ENCODE results near the gene KNSTRN.
A peak's percentile ranks its signal among the peaks of the same experiment; 100 is the strongest.

Gene KNSTRN

GRCh38 chr15:40382580-40383456 is at the start of gene KNSTRN:
Gene KNSTRN (plus strand): TSS chr15:40382721. CDS start chr15:40382836, 115 bp downstream.
- peak; percentile 69 to 88 (median 74) for DNase-seq (ENCODE audit: low read depth in 2 of 3, low spot score in 2 of 3)

GRCh38 chr15:40333922-40334492 is 48.5 kb upstream of the KNSTRN start:
- DNase-seq (ENCODE audit: low read depth in 2 of 3, low spot score in 2 of 3): no peak

- no peak for DNase-seq (ENCODE audit: low read depth in 2 of 3, low spot score in 2 of 3)
These were observed 48.0 kb upstream of the KNSTRN start for GRCh38 chr15:40334541-40334940.

GRCh38 chr15:40334941-40335795 is 47.4 kb upstream of the KNSTRN start:
- no peak for DNase-seq (ENCODE audit: low read depth in 2 of 3, low spot score in 2 of 3)

- no peak for DNase-seq (ENCODE audit: low read depth in 2 of 3, low spot score in 2 of 3)
These were observed 46.4 kb upstream of the KNSTRN start for GRCh38 chr15:40335938-40336743.

GRCh38 chr15:40336744-40337122 is 45.8 kb upstream of the KNSTRN start:
- DNase-seq (ENCODE audit: low read depth in 2 of 3, low spot score in 2 of 3): no peak

- DNase-seq (ENCODE audit: low read depth in 2 of 3, low spot score in 2 of 3): no peak
These were observed 44.9 kb upstream of the KNSTRN start for GRCh38 chr15:40337597-40337996.

- peak in 2 of 3 experiments; percentile 47 to 50 for DNase-seq (ENCODE audit: low read depth in 2 of 3, low spot score in 2 of 3)
These were observed 44.4 kb upstream of the KNSTRN start for GRCh38 chr15:40338041-40338657.

GRCh38 chr15:40338921-40339620 is 43.5 kb upstream of the KNSTRN start:
- DNase-seq (ENCODE audit: low read depth in 2 of 3, low spot score in 2 of 3): no peak

- no peak for DNase-seq (ENCODE audit: low read depth in 2 of 3, low spot score in 2 of 3)
These were observed 42.9 kb upstream of the KNSTRN start for GRCh38 chr15:40339621-40339945.

GRCh38 chr15:40340038-40340739 is 42.3 kb upstream of the KNSTRN start:
- no peak for DNase-seq (ENCODE audit: low read depth in 2 of 3, low spot score in 2 of 3)

- no peak for DNase-seq (ENCODE audit: low read depth in 2 of 3, low spot score in 2 of 3)
These were observed 41.7 kb upstream of the KNSTRN start, which contains the start of gene CCDC9B for GRCh38 chr15:40340740-40341400. Gene CCDC9B (minus strand): TSS chr15:40340939. CDS start chr15:40340819, 120 bp downstream.

GRCh38 chr15:40342416-40343320 is 39.9 kb upstream of the KNSTRN start:
- DNase-seq (ENCODE audit: low read depth in 2 of 3, low spot score in 2 of 3): no peak

- DNase-seq (ENCODE audit: low read depth in 2 of 3, low spot score in 2 of 3): no peak
These were observed 39.0 kb upstream of the KNSTRN start for GRCh38 chr15:40343512-40343911.

GRCh38 chr15:40344217-40344616 is 38.3 kb upstream of the KNSTRN start:
- no peak for DNase-seq (ENCODE audit: low read depth in 2 of 3, low spot score in 2 of 3)

- peak in 1 of 3 experiments; percentile 44 for DNase-seq (ENCODE audit: low read depth in 2 of 3, low spot score in 2 of 3)
These were observed 37.8 kb upstream of the KNSTRN start for GRCh38 chr15:40344631-40345120.

GRCh38 chr15:40345225-40345866 is 37.2 kb upstream of the KNSTRN start:
- DNase-seq (ENCODE audit: low read depth in 2 of 3, low spot score in 2 of 3): no peak

Data from activated CD8-positive, alpha-beta memory T cell treated with anti-CD3 and anti-CD28 coated beads for 48 hours (primary cell).